GM12873 (cell line): Measurements from ENCODE around the gene TBRG1.

Source experiments
- CTCF ChIP-seq: IDR thresholded peaks from 2 replicates; pipeline ENCODE4 v1.5.1; 2012; ENCODE audit warnings: low read depth, mild to moderate bottlenecking, moderate library complexity, low read length, control low read depth; ENCODE audit not compliant: insufficient read depth; ENCODE audit errors: missing control alignments

Gene TBRG1

GRCh38 chr11:124639186-124639585 is 16.5 kb downstream of the TBRG1 start:
- no peak for TF ChIP-seq CTCF

GRCh38 chr11:124640666-124641065 is 18.0 kb downstream of the TBRG1 start:
- TF ChIP-seq CTCF, result no peak

- TF ChIP-seq CTCF, result no peak
These were observed 20.0 kb downstream of the TBRG1 start for GRCh38 chr11:124642628-124643027.

GRCh38 chr11:124643042-124643604 is 20.5 kb downstream of the TBRG1 start:
- no peak for TF ChIP-seq CTCF

- no peak for TF ChIP-seq CTCF
These were observed 21.2 kb downstream of the TBRG1 start for GRCh38 chr11:124643605-124644425.

- TF ChIP-seq CTCF, result peak; percentile 81
These were observed 22.0 kb downstream of the TBRG1 start for GRCh38 chr11:124644426-124645280.

- no peak for TF ChIP-seq CTCF
These were observed 23.5 kb downstream of the TBRG1 start for GRCh38 chr11:124646148-124646547.
